ENCODE measurements around the gene CHGA.

GRCh38 chr14:92944976-92945375, 22.0 kb downstream of the CHGA start:
- TF ChIP-seq, protein P1, sequence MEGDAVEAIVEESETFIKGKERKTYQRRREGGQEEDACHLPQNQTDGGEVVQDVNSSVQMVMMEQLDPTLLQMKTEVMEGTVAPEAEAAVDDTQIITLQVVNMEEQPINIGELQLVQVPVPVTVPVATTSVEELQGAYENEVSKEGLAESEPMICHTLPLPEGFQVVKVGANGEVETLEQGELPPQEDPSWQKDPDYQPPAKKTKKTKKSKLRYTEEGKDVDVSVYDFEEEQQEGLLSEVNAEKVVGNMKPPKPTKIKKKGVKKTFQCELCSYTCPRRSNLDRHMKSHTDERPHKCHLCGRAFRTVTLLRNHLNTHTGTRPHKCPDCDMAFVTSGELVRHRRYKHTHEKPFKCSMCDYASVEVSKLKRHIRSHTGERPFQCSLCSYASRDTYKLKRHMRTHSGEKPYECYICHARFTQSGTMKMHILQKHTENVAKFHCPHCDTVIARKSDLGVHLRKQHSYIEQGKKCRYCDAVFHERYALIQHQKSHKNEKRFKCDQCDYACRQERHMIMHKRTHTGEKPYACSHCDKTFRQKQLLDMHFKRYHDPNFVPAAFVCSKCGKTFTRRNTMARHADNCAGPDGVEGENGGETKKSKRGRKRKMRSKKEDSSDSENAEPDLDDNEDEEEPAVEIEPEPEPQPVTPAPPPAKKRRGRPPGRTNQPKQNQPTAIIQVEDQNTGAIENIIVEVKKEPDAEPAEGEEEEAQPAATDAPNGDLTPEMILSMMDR (IDR thresholded peaks at IDR 0.05) = no peak
- TF ChIP-seq POLR2A (IDR thresholded peaks at IDR 0.05) = no peak
